ENCODE measurements around the gene ABI1.

ABI1 gene

DNA sequence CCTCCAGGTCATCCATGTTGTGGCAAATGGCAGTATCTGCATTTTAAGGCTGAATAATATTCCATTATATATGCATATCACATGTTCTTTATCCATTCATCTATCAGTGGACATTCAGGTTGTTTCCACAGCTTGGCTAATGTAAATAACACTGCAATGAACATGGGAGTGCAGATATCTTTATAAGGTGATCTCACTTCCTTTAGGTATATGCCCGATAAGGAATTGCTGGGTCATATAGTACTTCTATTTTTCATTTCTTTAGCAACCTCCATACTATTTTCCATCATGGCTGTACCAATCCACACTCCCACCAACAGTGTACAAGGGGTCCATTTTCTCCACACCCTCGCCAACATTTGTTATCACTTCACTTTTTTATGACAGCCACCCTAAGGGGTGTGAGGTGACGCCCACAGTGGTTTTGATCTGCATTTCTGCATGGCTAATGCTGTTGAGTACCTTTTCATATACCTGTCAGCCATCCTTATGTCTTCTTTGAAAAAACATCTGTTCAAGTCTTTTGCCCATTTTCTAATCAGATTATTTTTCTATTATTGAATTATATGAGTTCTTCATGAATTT, 18.9 kb downstream of the ABI1 start:
- TF ChIP-seq GABPA (IDR thresholded peaks at IDR 0.05; ENCODE audit: low read depth) (no peak), SPI1 (IDR thresholded peaks at IDR 0.05; ENCODE audit: borderline replicate concordance, low read depth) (no peak), POLR2AphosphoS5 (IDR thresholded peaks at IDR 0.05; ENCODE audit: low read depth) (no peak)
- TF ChIP-seq, protein P1, sequence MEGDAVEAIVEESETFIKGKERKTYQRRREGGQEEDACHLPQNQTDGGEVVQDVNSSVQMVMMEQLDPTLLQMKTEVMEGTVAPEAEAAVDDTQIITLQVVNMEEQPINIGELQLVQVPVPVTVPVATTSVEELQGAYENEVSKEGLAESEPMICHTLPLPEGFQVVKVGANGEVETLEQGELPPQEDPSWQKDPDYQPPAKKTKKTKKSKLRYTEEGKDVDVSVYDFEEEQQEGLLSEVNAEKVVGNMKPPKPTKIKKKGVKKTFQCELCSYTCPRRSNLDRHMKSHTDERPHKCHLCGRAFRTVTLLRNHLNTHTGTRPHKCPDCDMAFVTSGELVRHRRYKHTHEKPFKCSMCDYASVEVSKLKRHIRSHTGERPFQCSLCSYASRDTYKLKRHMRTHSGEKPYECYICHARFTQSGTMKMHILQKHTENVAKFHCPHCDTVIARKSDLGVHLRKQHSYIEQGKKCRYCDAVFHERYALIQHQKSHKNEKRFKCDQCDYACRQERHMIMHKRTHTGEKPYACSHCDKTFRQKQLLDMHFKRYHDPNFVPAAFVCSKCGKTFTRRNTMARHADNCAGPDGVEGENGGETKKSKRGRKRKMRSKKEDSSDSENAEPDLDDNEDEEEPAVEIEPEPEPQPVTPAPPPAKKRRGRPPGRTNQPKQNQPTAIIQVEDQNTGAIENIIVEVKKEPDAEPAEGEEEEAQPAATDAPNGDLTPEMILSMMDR (IDR thresholded peaks at IDR 0.05; ENCODE audit: insufficient read depth, low read length): no peak
- TF ChIP-seq, protein P2, sequence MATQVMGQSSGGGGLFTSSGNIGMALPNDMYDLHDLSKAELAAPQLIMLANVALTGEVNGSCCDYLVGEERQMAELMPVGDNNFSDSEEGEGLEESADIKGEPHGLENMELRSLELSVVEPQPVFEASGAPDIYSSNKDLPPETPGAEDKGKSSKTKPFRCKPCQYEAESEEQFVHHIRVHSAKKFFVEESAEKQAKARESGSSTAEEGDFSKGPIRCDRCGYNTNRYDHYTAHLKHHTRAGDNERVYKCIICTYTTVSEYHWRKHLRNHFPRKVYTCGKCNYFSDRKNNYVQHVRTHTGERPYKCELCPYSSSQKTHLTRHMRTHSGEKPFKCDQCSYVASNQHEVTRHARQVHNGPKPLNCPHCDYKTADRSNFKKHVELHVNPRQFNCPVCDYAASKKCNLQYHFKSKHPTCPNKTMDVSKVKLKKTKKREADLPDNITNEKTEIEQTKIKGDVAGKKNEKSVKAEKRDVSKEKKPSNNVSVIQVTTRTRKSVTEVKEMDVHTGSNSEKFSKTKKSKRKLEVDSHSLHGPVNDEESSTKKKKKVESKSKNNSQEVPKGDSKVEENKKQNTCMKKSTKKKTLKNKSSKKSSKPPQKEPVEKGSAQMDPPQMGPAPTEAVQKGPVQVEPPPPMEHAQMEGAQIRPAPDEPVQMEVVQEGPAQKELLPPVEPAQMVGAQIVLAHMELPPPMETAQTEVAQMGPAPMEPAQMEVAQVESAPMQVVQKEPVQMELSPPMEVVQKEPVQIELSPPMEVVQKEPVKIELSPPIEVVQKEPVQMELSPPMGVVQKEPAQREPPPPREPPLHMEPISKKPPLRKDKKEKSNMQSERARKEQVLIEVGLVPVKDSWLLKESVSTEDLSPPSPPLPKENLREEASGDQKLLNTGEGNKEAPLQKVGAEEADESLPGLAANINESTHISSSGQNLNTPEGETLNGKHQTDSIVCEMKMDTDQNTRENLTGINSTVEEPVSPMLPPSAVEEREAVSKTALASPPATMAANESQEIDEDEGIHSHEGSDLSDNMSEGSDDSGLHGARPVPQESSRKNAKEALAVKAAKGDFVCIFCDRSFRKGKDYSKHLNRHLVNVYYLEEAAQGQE (IDR thresholded peaks at IDR 0.05; ENCODE audit: insufficient replicate concordance, low read depth): no peak
- Histone ChIP-seq H3K27me3 (ENCODE audit: insufficient read depth, poor library complexity, severe bottlenecking) (no peaks in the 10 kb centered on the region), H3K27ac (replicated peaks) (no peak overlapping the region), H3K4me3 (replicated peaks; ENCODE audit: insufficient read depth, low read length) (no peak overlapping the region)
- DNase-seq (ENCODE audit: low read depth in 1 of 2, low spot score in 1 of 2): no peak

DNA sequence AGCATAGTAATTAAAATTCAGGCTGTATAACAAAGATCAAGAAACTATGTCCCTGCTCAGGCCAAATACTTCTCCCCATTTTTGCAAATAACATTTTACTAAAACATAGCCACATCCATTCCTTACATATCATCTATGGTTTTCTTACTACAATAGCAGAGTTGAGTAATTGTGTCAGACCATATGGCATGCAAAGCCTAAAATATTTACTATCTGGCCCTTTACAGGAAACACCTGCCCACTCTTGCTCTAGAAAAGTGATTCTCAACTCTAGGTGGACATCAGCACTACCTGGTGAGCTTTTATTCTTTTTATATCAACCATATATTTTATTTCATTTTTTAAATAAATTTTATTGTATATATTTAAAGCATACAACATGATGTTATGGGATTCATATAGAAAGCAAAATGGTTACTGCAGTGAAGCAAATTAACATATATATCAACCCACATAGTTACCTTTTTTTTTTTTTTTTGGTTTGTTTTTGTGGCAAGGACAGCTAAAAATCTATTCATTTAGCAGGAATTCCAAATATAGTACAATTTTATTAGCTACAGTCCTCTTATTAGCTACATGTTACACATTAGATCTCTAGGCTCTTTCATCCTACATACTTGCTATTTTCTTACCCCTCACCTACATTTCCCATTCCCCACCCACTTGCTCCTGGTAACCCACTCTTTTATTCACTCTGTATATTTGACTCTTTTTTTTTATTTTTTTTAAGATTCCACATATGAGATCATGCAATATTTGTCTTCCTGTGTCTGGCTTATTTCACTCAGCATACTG, 19.6 kb downstream of the ABI1 start:
- TF ChIP-seq GABPA (IDR thresholded peaks at IDR 0.05; ENCODE audit: low read depth) (no peak), SPI1 (IDR thresholded peaks at IDR 0.05; ENCODE audit: borderline replicate concordance, low read depth) (no peak), POLR2AphosphoS5 (IDR thresholded peaks at IDR 0.05; ENCODE audit: low read depth) (no peak)
- TF ChIP-seq, protein P2 (IDR thresholded peaks at IDR 0.05; ENCODE audit: insufficient replicate concordance, low read depth): no peak
- TF ChIP-seq, protein P1 (IDR thresholded peaks at IDR 0.05; ENCODE audit: insufficient read depth, low read length): no peak
- no peak for DNase-seq (ENCODE audit: low read depth in 1 of 2, low spot score in 1 of 2)
- no peaks in the 10 kb centered on the region for H3K27me3 ChIP-seq (ENCODE audit: insufficient read depth, poor library complexity, severe bottlenecking)
- H3K27ac ChIP-seq (replicated peaks): no peak overlapping the region
- no peak overlapping the region for H3K4me3 ChIP-seq (replicated peaks; ENCODE audit: insufficient read depth, low read length)

DNA sequence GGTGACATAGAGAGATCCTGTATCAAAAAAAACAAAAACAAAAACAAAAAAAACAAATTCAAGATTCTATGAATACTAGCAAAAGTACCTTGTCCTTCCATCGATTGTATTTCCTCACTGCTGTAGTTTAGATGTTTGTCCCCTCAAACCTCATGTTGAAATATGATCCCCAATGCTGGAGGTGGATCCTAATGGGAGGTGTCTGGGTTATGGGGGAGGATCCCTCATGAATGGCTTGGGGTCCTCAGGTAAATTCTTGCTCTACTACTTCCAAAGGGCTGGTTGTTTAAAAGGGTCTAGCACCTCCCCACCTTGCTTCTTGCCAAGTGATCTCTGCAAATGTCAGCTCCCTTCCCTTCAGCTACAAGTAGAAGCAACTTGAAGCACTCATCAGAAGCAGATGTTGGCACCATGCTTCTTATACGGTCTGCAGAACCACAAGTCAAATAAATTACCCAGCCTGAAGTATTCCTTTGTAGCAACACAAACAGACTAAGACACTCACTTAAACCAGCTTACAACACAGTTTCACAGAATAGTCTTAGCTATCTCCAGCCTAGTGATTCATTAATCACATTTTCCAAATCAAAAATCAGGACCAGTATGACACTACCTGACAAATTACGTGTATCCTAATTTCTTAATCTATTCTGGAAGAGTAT, 20.7 kb downstream of the ABI1 start:
- no peak overlapping the region for H3K4me3 ChIP-seq (replicated peaks; ENCODE audit: insufficient read depth, low read length)
- no peak overlapping the region for H3K27ac ChIP-seq (replicated peaks)
- no peak for DNase-seq (ENCODE audit: low read depth in 1 of 2, low spot score in 1 of 2)
- no peaks in the 10 kb centered on the region for H3K27me3 ChIP-seq (ENCODE audit: insufficient read depth, poor library complexity, severe bottlenecking)
- no peak for TF ChIP-seq POLR2AphosphoS5 (IDR thresholded peaks at IDR 0.05; ENCODE audit: low read depth)
- TF ChIP-seq, protein P2 (IDR thresholded peaks at IDR 0.05; ENCODE audit: insufficient replicate concordance, low read depth): no peak
- no peak for TF ChIP-seq SPI1 (IDR thresholded peaks at IDR 0.05; ENCODE audit: borderline replicate concordance, low read depth)
- TF ChIP-seq, protein P1 (IDR thresholded peaks at IDR 0.05; ENCODE audit: insufficient read depth, low read length): no peak
- no peak for TF ChIP-seq GABPA (IDR thresholded peaks at IDR 0.05; ENCODE audit: low read depth)

Measured in HL-60 (cell line).